GM12878 (cell line): Measurements from ENCODE around the gene FFAR1. TPM values are rescaled to one million over a fixed set of nuclear protein-coding genes. Genes with fewer than 3 reads are reported as not detected.

Experiments used
- ATAC-seq: fragments of 200-7000 bp; cut with Tn5 transposase; 3 replicates; pipeline ENCODE4 v1.9.1; 2020; ENCODE audit warnings: mild to moderate bottlenecking, moderate library complexity
- BruUV-seq: library from RNA; stranded (reverse); fragments of 400-500 nt; replicated peaks from 2 replicates; lab custom pipeline; 2021; lab: Mats Ljungman, UMichigan
- CTCF ChIA-PET: fragments of 300-600 bp; sonication (Branson Sonifier 250); formaldehyde crosslinking; extraction: SDS; loops from one replicate; lab custom pipeline; 2021; ENCODE audit warnings: inconsistent platforms; lab: Yijun Ruan, JAX
- POLR2A ChIA-PET: fragments of 350-600 bp; formaldehyde crosslinking; extraction: SDS; loops from one replicate; lab custom pipeline; 2021; ENCODE audit warnings: inconsistent platforms; lab: Charles Lee
- RAD21 ChIA-PET: fragments of 300-600 bp; sonication (Branson Sonifier 250); formaldehyde crosslinking; loops from one replicate; lab custom pipeline; 2023; ENCODE audit warnings: antibody characterized with exemption; ENCODE audit not compliant: unreplicated experiment; lab: Charles Lee
- SMC1A ChIA-PET: fragments of 300-600 bp; sonication (Branson Sonifier 250); formaldehyde crosslinking; loops from one replicate; lab custom pipeline; 2023; ENCODE audit not compliant: unreplicated experiment, uncharacterized antibody; lab: Charles Lee
- DNase-seq: peaks from one replicate; pipeline ENCODE4 v3.0.0-alpha.2; 2011; ENCODE audit warnings: low read depth, low spot score
- FAIRE-seq: peaks from 3 replicates; lab custom pipeline; 2011; peaks lifted over from hg19 to GRCh38; lab: Jason Lieb, UNC
- H2AFZ ChIP-seq: 2 replicates; pipeline ENCODE4 v1.6.0; 2011; ENCODE audit warnings: low read depth, low read length, control low read depth; ENCODE audit not compliant: control insufficient read depth
- H3K27ac ChIP-seq: 2 replicates; pipeline ENCODE4 v1.5.1; 2011; ENCODE audit warnings: control low read depth; ENCODE audit not compliant: control insufficient read depth, insufficient read depth
- H3K27me3 ChIP-seq, 2 experiments: replicated peaks in 1 of 2; 2 replicates each; pipeline versions ENCODE4 v1.6.0 to v1.6.1; 2011; ENCODE audit warnings: low read length in 1 of 2; ENCODE audit not compliant: control insufficient read depth in 2 of 2, insufficient read depth in 2 of 2
- H3K36me3 ChIP-seq, 2 experiments: 2 replicates each; pipeline ENCODE4 v1.5.1; 2011; ENCODE audit warnings: low read length in 1 of 2; ENCODE audit not compliant: control insufficient read depth in 2 of 2, insufficient read depth in 2 of 2
- H3K4me1 ChIP-seq: 2 replicates; pipeline ENCODE4 v1.6.1; 2011; ENCODE audit warnings: mild to moderate bottlenecking, low read length, moderate library complexity, mixed read lengths; ENCODE audit not compliant: control insufficient read depth, insufficient read depth
- H3K4me2 ChIP-seq: 2 replicates; pipeline ENCODE4 v1.6.0; 2011; ENCODE audit warnings: control low read depth; ENCODE audit not compliant: control insufficient read depth, insufficient read depth
- H3K4me3 ChIP-seq: fragments of 200-600 bp; sonication (generic); 2 replicates; pipeline ENCODE4 v1.5.1; 2016
- H3K79me2 ChIP-seq: 2 replicates; pipeline ENCODE4 v1.6.0; 2011; ENCODE audit warnings: low read length; ENCODE audit not compliant: control insufficient read depth, insufficient read depth
- H3K9ac ChIP-seq: 2 replicates; pipeline ENCODE4 v1.8.0; 2011; ENCODE audit warnings: low read length, control low read depth, mixed read lengths; ENCODE audit not compliant: control insufficient read depth, insufficient read depth
- H3K9me3 ChIP-seq: replicated peaks from 3 replicates; pipeline ENCODE4 v1.5.1; 2011; ENCODE audit warnings: mild to moderate bottlenecking, low read length; ENCODE audit not compliant: control insufficient read depth, insufficient read depth
- H4K20me1 ChIP-seq: 2 replicates; pipeline ENCODE4 v1.6.0; 2011; ENCODE audit not compliant: control insufficient read depth, insufficient read depth
- CTCF ChIP-seq, 3 experiments: IDR thresholded peaks in 2 of 3; conservative IDR thresholded peaks in 1 of 3; 2 replicates each; pipeline ENCODE4 v1.5.1; 2011; ENCODE audit warnings: low read depth in 3 of 3, low read length in 3 of 3, mild to moderate bottlenecking in 3 of 3, control low read depth in 2 of 3, moderate library complexity in 2 of 3, inconsistent platforms in 1 of 3, mixed read lengths in 1 of 3; ENCODE audit not compliant: control insufficient read depth in 2 of 3, insufficient read depth in 1 of 3; ENCODE audit errors: extremely low read depth in 1 of 3
- GABPA ChIP-seq: IDR thresholded peaks from 2 replicates; pipeline ENCODE4 v1.6.1; 2014; ENCODE audit warnings: antibody characterized with exemption, low read depth, mild to moderate bottlenecking, inconsistent platforms
- WGBS: methylation state at CpG from one replicate; pipeline ENCODE4 v1.1.6; 2016; ENCODE audit warnings: low lambda C conversion rate; ENCODE audit not compliant: insufficient replicate concordance, insufficient coverage; ENCODE audit errors: missing lambda C conversion rate; 5-methylcytosine and 5-hydroxymethylcytosine counted together
- in situ Hi-C: fragments of 300-500 bp; cut with MboI; formaldehyde crosslinking; loops from 9 replicates; pipeline ENCODE4 v1.14.3; 2018; ENCODE audit warnings: mixed read lengths
- intact Hi-C: fragments of 100-400 bp; cut with micrococcal nuclease; formaldehyde crosslinking; loops from one replicate; pipeline ENCODE4 v1.14.2; 2022; ENCODE audit not compliant: unreplicated experiment
- polyA plus RNA-seq, 11 experiments: library from polyadenylated mRNA; depleted of rRNA in 4 of 11; unstranded in 6 of 11; stranded (reverse) in 5 of 11; fragments of >200 nt; fragmentation: Nextera tagmentation in 4 of 11; fragmentation: Illumina TruSeq in 1 of 11; extraction: Ambion mirVana in 4 of 11; extraction: Trizol in 1 of 11; gene quantifications; 1 replicate in 1 of 11; 2 replicates in 10 of 11; pipeline versions ENCODE4 v1.2.1 to v1.2.3, GENCODE V29; 2011 to 2016; ENCODE audit warnings: inconsistent platforms in 2 of 11, missing spikeins in 2 of 11, low read depth in 1 of 11
- total RNA-seq, 4 experiments: library from RNA; depleted of rRNA in 3 of 4; stranded (reverse); fragments of >200 nt in 3 of 4; fragmentation: Illumina TruSeq in 1 of 4; extraction: Trizol in 1 of 4; gene quantifications; 2 replicates each; pipeline versions ENCODE4 v1.2.1 to v1.2.3, GENCODE V29; 2013 to 2021

FFAR1 gene
- total and polyA plus RNA-seq, 10 of the 15 experiments (the other 5 are each of a cell fraction or from before 2014, with no cell fraction given): 0.05 to 0.62 (median 0.14) TPM; not detected in 2

GRCh38 chr19:35327642-35328041, 20.1 kb upstream of the FFAR1 start:
- in situ Hi-C loops (no loop called here), intact Hi-C loops (no loop called here)
- no peaks in the 10 kb centered on the region for H3K9me3 ChIP-seq
- H3K36me3 ChIP-seq: no peaks in the 10 kb centered on the region
- H3K4me3 ChIP-seq: no peak overlapping the region
- no peak overlapping the region for H2AFZ ChIP-seq
- 94% methylated on average over 4 of the region's 4 CpGs for WGBS
- DNase-seq: no peak
- no peak for FAIRE-seq
- BruUV-seq: no TSS peak
- RAD21 ChIA-PET: interaction anchor here (1.2 to 9.4 kb wide), 3 partner anchors 20 to 47 kb away, joined by 4 to 127 read pairs (median 7); partner anchors contain the start of gene FFAR1
- H3K4me1 ChIP-seq: peaks cover 23% of the 10 kb centered on the region
- SMC1A ChIA-PET: interaction anchor here (1.0 to 9.8 kb wide), 3 partner anchors 8 to 179 kb away, joined by 3 to 152 read pairs (median 10); partner anchors contain the start of gene FFAR1
- CTCF ChIA-PET: interaction anchor here (0.6 to 6.5 kb wide), 10 partner anchors 8 to 168 kb away, joined by 3 to 35 read pairs (median 4); partner anchors contain the start of gene FFAR1
- TF ChIP-seq GABPA (no peak), CTCF (IDR thresholded peaks at IDR 0.05 in 2 of 3, conservative IDR thresholded peaks at IDR 0.05 in 1 of 3; ENCODE audit: control insufficient read depth in 2 of 3, extremely low read depth in 1 of 3, insufficient read depth in 1 of 3, low read depth in 3 of 3, low read length in 3 of 3) (peak in 2 of 3 experiments; percentile 37 to 57; a peak in 4 of 6 replicates)
- no peaks in the 10 kb centered on the region for H4K20me1 ChIP-seq
- H3K79me2 ChIP-seq: peaks cover 35% of the 10 kb centered on the region
- no peak overlapping the region for H3K4me2 ChIP-seq
- no peaks in the 10 kb centered on the region for H3K27me3 ChIP-seq
- no peak overlapping the region for H3K27ac ChIP-seq
- ATAC-seq: no peak
- POLR2A ChIA-PET: interaction anchor here (0.7 to 1.6 kb wide), 12 partner anchors 11 to 339 kb away, joined by 3 to 7 read pairs (median 4); partner anchors contain the start of gene FFAR1
- H3K9ac ChIP-seq: no peak overlapping the region
